ENCODE data around the gene TEF.

The TEF gene, protein sequence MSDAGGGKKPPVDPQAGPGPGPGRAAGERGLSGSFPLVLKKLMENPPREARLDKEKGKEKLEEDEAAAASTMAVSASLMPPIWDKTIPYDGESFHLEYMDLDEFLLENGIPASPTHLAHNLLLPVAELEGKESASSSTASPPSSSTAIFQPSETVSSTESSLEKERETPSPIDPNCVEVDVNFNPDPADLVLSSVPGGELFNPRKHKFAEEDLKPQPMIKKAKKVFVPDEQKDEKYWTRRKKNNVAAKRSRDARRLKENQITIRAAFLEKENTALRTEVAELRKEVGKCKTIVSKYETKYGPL

DNA sequence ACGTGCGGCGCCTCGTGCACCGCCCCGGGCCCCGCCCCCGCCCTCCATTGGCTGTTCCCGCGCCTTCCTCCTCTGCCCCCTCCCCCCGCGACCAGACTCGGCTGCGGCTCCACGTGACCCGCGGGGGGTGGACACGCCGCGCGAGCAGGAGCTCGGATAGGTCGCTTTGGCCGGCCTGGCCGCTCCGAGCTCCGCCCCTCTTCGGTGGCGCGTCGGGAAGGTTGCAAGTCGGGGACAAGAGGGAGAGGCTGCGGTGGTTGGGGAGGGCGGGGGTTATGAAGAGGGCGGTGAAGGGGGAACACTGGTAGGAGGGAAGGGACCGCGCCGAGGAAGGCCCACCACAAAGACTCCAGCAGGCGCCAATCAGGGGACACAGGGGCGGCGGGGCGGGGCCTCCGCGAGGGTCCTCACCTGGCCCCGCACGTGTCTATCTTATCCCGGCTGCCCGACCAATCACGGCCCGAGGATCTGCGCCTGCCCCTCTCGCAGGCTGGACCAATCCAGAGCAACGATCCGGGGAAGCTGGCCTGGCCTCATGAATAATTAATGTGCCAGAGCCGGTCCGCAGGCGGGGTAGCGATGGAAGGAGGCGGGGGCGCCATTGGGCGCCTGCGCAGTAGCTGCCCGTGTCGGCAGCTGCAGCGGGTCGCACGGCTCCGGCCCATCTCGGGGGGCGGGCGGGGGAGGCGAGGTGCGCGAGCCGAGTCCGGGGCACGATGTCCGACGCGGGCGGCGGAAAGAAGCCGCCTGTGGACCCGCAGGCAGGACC, at the start of gene TEF:
TEF (plus strand) TSS at position 614 of the 769 bp plus-strand sequence; CDS start at position 717, 103 bp downstream.
- DNase-seq (ENCODE audit: low read depth, low spot score), result peak; percentile 100

DNA sequence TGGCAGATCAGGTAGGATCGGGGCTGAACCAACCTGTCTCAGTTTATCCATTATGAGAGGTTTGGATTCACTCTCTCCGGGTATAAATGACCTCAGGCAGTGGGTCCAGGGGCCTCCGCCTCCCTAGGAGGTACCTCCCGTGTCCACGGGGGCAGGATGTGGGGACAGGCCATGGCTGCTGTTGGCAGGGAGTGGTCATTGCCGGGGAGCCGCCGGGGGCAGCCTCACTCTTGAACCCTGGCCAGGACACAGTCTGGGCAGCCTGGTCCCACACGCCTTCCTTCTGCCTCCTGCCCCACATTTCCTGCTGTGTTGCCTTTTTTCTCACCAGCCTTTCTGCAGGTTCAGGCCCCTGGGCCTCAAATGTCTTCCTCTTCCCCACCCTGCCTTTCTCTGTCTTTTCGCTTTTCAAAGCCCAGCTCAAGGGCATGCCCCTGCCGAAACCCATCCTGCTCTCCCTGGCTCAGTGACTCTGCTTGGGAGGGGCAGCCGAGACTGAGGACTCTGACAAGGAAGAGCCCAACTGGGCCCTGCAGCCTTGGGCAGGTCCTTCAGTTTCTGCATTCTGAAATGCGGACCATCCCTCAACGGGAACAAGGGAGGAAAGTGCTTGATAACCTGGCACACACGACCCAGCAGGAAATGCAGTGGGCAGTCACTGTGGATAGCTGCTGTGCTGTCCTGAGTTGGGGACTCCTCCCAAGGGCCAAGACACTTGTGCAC, 49.4 kb upstream of the TEF start:
- DNase-seq (ENCODE audit: low read depth, low spot score), result no peak

DNA sequence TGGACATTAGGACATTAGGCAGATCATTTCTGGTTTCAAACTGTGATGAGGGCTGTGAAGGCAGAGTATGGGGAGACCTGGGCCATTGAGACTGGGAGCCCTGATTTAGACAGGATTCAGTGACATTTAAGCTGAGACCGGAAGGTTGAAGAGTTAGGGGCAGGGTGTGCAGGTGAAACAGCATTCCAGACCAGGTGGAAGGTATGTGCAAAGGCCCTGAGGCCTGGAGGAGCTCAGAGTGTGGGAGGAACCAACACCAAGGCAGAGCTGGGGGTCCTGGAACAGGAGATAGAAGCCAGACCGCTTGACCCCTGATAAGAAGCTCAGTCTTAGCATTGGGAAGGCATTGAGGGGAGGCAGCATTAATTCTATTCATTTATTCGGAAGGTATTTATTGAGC, 47.9 kb upstream of the TEF start:
- DNase-seq (ENCODE audit: low read depth, low spot score), result no peak

DNA sequence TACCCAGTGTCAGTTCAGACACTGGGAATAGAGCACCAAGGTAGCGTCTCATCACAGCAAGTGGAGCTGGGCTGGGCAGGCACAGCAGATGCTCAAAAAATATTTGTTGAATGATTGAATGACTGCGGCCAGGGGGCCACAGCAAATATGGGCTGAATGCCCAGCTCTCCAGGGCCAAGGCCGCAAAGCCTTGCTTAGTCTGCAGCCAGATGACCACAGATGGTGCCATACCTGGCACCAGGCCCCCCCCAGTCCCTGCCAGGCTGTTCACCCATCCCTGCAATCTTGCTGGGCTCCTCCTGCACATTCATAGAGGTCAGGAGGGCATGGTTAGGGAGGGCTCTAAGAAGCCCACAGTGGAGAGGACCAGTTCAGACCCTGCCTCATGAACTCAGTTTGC, 47.5 kb upstream of the TEF start:
- DNase-seq (ENCODE audit: low read depth, low spot score), result no peak

DNA sequence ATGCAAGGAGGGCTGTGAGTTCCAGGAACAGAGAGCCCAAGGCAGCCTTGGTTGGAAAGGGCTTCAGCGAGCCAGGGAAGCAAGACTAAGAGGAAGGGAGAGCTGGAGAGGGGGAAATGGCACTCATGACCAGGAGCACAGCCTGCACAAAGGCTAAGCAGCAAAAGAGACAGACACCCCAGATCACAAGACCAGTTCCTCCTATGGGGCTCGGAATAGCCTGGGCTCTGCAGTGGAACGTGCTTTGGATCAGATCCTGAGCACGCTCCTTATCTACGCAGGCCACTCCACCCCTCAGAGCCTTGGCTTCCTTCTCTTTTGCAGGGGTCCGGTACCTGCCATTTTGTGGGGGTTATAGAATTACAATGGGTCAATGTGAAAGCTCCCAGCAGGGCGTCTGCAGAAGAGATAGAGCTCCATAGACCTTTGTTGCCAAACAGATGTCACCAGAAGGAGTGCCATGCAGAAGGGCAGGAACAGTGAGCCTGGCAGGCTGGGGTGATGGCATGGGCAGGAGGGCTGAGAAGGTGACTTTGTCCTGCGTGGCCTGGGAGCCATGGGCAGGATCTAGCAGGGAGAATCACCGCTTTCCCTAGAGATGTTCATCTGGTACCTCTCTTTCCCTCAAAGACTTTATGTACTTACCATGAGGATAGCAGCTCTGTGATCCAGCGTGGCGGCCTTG, 46.6 kb upstream of the TEF start:
- DNase-seq (ENCODE audit: low read depth, low spot score), result no peak

DNA sequence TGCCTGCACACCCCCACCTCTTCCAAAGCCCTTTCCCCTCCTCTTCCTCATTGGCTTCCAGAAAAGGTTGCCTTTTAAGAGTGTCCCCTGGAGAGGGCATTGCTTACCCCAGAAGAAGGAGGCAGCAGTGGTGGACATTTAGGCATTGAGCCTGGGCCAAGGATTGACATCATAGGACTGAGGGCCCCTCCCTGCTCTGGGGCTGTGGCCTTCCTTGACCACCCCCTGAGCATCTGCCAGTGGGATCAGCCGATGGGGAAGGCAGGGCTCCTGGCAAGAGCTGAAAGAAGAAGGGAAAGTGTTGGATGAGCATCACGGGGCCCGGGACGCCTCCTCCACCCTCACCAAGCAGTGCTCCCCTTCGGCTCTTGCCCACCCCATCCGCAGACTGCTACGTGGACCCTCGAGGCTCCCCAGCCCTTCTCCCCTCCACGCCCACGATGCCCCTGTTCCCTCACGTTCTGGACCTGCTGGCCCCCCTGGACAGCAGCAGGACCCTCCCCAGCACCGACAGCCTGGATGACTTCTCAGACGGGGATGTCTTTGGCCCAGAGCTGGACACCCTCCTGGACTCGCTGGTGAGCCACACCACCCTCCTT, 43.0 kb upstream of the TEF start:
- no peak for DNase-seq (ENCODE audit: low read depth, low spot score)

DNA sequence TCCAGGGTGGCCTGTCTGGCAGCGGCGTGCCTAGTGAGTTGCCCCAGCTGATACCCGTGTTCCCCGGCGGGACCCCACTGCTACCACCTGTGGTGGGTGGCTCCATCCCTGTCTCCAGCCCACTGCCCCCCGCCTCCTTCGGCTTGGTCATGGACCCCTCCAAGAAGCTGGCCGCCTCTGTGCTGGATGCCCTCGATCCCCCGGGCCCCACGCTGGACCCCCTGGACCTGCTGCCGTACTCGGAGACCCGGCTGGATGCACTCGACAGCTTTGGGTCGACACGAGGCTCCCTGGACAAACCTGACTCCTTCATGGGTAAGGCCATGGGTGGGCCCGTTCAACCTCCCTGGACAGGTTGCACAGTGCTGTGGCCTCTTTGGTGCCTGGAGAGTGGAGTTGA, 41.9 kb upstream of the TEF start:
- no peak for DNase-seq (ENCODE audit: low read depth, low spot score)

DNA sequence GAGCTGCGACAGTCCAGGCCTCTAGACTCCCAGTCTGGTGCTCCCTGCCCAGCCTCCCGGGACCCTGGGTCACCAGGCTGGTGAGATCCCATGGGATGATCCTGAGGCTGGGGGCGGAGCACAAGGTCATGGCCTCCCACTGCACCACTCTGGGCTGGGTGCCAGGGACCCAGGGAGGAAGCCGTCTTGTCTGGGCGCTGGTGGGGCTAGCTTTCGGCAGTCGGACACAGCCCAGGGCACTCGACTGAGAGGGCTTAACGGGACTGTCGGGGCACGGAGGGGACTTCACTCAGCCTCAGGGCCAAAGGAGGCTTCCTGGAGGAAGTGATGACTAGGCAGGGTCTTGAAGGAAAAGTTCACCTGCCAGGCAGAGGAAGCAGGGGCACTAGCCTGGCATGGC, 41.4 kb upstream of the TEF start:
- no peak for DNase-seq (ENCODE audit: low read depth, low spot score)

DNA sequence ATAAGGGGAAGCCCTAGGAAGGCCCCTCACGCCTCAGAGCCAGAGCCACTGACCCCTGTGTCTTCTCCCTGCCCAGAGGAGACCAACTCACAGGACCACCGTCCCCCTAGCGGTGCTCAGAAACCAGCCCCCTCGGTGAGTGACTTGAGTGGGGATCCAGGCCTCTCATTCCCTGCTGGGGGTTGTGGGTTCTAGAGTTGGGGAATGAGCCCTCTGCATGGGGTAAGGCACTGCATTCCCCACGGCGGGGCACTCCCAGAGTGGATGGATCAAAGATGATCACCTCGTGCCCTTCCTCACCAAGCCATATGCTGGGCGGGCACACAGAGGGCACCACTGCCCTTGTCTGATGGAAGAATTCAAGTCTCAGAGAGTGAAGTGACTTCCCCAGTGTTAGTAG, 40.7 kb upstream of the TEF start:
- no peak for DNase-seq (ENCODE audit: low read depth, low spot score)

DNA sequence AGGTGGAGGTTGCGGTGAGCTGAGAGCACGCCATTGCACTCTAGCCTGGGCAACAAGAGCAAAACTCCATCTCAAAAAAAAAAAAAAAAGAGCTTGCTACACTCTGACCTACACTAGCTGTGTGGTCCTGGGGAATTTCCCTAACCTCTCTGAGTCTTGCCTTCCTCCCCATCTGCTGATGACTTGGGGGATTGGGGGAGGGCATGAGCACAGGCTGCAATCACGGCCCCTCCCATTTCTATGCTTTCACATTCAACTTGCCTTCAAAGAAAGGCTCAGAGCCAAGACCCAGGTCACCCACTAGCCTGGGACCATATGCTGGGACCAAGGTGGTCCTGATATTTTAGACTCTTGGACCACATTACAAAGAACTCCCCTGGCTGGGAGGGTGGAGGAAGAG, 39.8 kb upstream of the TEF start:
- DNase-seq (ENCODE audit: low read depth, low spot score), result no peak

DNA sequence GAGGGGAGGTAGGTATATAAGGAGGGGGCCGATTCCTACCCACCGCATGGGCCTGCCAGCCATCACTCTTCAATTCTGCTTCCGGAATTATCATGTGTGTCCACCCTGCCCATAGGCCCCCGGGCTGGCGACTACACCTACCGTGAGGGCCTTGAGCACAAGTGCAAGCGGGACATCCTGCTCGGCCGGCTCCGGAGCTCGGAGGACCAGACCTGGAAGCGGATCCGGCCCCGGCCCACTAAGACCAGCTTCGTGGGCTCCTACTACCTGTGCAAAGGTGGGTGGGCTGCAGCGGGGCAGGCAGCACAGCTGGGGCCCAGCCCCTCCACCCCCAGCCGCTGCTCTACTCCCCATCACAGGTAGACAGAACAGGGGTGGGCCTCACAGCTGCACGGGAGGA, 38.4 kb upstream of the TEF start:
- no peak for DNase-seq (ENCODE audit: low read depth, low spot score)

DNA sequence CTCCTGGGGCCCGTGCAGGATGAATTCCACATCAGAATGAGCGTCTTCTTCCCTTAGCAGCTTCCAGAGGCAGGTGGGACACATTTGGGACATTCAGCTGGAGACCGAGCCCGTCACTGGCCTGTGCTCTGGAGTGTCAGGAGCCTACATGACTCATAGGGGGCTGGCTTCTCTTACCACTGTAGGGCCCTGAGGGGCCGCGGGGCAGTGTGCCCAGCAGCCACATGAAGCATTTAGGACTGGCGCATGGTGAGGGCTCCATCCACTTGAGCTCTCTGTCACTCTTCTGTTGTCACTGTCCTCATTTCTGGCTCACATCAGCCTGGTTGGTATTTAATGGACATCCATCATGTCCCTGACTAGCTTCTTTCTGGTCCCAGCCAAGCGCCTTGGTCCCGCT, 38.0 kb upstream of the TEF start:
- no peak for DNase-seq (ENCODE audit: low read depth, low spot score)

DNA sequence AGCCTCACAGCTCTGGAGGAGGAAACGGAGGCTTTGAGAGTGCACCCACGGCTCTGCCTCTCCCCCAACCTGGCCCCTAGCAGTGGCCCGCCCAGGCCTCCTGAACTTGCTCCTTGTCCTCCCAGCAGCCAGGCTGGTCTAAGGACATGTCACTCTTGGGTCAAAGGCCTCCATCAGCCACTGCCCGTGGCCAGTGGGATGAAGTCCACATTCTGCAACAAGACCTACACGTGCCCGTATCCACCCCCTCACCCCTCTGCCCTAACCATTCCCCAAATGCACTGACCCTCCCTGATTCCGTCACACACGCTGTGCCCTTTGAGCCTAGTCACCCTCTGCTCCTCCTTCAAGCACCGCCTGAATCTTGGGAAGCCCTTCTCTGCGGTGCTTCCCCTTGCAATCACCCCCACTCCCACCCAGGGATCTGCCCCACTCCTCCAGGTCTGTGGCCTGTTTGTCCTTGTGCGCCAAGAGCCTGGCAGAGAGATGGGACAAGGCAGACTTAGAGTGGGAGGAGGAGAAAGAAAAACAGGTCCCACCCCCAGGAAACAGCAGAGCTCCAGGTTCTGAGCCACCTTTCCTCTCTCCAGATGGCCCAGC, 37.5 kb upstream of the TEF start:
- no peak for DNase-seq (ENCODE audit: low read depth, low spot score)

DNA sequence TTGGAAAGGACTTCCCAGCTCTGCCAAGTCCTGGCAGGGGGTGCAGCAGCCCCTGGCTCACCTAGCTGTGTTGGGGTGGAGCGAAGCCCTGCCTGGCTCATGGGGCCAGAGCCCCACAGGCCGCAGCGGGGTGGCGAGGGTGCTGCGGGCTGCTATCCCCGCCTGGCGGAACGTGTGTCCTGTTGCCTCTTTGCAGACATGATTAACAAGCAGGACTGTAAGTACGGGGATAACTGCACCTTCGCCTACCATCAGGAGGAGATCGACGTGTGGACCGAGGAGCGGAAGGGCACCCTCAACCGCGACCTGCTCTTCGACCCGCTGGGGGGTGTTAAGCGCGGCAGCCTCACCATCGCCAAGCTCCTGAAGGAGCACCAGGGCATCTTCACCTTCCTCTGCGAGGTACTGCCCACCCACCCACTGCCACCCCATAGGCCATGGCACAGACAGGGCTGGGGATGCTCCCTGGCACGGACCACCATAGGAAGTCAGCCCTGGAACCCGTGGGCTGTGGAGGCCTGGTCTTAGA, 35.9 kb upstream of the TEF start:
- DNase-seq (ENCODE audit: low read depth, low spot score), result no peak

DNA sequence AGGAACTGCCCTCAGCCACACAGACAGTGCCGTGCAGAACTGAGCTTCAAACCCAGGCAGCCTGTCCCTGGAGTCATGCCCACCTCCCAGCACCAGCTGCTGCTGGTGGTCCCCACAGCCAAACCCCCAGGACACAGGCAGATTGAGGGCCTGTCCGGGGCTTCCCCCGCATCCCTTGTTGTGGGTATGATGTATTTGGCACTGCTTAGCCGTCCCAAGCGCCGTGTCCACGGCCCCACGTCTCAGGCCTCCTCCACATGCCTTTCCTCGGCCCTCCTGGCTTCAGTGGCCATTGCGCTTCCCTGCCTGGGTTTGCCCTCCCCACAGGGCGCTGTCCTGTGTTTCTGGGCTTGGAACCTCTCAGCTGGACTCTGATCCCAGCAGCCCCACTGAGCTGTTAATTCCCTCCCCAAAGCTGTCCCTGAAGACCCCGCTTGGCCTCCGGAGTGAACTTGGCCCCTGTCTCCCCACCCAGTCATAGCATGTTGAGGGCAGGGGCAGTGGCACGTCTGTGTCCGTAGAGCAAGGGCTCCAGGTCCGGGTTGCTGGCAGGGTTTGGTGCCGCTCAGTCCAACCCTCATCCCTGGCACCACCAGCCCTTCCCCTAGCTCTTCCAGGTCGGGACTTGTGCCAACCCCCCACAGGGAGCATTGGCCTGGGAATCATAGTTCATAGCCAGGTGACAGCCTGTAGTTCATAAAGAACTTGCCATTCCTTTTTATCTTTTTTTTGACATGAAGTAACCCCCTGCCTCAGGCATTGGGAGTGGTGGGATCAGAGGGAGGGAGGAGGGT, 34.5 kb upstream of the TEF start:
- no peak for DNase-seq (ENCODE audit: low read depth, low spot score)

DNA sequence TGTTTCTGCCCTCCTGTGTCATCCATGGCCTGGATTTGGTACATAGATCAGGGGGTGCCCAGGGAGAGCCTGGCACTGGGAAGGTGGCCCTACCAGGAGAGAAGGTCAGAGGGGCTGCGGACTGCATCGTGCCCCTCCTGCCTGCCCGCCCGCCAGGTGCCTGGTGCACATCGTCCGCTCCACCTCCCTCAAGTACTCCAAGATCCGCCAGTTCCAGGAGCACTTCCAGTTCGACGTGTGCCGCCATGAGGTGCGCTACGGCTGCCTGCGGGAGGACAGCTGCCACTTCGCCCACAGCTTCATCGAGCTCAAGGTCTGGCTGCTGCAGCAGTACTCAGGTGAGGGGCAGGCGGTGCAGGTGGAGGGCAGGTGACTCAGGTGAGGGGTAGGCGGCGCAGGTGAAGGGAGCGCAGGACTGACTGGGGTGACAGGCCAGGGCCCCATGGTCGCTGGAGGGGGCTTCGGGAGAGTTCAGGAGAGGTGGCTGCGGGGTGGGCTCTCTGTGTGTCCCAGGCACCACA, 32.7 kb upstream of the TEF start:
- no peak for DNase-seq (ENCODE audit: low read depth, low spot score)

DNA sequence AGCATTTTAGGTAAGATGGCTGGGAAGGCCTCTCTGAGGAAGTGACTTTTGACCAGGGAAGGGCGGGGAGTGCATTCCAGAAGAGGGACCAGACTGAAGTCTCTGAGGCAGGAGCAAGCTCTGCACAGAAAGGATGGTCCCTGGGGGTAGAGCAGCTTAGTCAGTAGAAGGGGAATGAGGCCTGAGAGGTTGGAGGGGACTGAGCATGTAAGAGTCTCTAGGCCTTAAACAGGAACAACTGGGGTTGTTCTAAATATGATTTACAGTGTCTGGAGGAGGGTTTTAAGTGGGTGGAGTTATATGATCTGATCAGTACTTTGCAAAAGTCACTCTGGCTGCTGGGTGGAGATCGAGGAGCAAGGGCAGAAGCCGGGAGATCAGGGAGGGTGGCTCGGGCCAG, 31.7 kb upstream of the TEF start:
- no peak for DNase-seq (ENCODE audit: low read depth, low spot score)

DNA sequence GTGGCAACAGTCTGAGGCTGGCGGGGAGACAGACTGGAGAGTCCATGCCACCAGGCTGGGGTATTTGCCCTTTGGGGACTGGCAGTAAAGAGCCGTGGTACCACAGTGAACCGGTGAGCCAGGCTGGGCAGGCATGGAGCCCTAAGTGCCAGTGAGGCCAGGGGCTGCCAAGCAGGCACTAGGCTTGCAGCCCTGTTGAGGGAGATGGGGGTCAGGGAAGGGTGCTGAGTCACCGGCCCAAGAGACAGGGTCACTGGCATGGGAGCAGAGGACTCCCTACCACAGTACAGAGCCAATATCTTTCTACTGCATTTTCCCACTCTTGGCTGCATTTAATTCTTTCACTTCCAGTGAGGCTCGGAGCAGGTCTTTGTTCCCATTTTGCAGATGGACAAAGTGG, 30.7 kb upstream of the TEF start:
- no peak for DNase-seq (ENCODE audit: low read depth, low spot score)

DNA sequence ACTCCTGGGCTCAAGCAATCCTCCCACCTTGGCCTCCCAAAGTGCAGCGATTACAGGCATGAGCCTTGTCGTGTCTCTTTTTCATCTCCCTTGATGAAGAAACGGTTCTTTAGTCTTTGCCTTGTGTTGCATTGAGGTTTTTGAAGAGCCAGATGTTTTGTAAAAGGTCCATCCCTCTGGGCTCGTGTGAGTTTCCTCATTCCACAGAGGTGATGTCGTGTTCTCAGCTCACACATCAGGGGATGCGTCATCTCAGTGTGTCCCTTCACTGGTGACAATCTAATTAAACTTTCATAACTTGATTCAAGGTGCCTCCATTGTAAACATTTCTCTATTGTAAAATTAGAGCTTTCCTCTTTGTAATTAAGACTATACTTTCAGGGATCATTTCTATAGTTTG, 29.7 kb upstream of the TEF start:
- DNase-seq (ENCODE audit: low read depth, low spot score), result peak; percentile 46

Data from astrocyte of the hippocampus (primary cell).